Measurements from ENCODE around the gene KCNJ6.

DNA sequence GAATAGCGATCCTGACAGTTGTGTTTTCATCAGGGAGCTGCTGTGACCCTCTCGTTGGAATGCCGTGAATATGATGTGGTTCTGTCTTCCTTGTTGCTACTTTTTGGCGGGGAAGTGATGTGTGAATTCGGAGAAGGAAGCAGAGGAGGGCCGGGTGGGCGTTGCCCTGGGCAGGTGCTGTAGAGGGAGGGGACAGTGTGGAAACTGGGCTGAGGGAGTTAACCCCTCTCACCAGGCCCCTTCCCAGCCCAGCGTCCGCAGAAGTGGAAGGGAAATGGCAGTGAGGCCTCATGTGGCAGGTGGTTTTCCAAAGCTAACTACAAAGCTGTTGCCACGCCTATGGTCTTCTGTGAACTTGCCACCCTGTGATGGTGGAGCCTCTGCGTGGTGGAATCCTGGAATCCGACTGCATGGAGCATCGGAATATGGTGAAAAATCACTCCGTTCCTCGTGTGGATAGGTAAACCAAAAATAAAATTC, 321.7 kb downstream of the KCNJ6 start:
- TF ChIP-seq, protein P1, sequence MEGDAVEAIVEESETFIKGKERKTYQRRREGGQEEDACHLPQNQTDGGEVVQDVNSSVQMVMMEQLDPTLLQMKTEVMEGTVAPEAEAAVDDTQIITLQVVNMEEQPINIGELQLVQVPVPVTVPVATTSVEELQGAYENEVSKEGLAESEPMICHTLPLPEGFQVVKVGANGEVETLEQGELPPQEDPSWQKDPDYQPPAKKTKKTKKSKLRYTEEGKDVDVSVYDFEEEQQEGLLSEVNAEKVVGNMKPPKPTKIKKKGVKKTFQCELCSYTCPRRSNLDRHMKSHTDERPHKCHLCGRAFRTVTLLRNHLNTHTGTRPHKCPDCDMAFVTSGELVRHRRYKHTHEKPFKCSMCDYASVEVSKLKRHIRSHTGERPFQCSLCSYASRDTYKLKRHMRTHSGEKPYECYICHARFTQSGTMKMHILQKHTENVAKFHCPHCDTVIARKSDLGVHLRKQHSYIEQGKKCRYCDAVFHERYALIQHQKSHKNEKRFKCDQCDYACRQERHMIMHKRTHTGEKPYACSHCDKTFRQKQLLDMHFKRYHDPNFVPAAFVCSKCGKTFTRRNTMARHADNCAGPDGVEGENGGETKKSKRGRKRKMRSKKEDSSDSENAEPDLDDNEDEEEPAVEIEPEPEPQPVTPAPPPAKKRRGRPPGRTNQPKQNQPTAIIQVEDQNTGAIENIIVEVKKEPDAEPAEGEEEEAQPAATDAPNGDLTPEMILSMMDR (IDR thresholded peaks at IDR 0.05; ENCODE audit: low read depth, low read length, missing input control), result no peak
- TF ChIP-seq, protein P2, sequence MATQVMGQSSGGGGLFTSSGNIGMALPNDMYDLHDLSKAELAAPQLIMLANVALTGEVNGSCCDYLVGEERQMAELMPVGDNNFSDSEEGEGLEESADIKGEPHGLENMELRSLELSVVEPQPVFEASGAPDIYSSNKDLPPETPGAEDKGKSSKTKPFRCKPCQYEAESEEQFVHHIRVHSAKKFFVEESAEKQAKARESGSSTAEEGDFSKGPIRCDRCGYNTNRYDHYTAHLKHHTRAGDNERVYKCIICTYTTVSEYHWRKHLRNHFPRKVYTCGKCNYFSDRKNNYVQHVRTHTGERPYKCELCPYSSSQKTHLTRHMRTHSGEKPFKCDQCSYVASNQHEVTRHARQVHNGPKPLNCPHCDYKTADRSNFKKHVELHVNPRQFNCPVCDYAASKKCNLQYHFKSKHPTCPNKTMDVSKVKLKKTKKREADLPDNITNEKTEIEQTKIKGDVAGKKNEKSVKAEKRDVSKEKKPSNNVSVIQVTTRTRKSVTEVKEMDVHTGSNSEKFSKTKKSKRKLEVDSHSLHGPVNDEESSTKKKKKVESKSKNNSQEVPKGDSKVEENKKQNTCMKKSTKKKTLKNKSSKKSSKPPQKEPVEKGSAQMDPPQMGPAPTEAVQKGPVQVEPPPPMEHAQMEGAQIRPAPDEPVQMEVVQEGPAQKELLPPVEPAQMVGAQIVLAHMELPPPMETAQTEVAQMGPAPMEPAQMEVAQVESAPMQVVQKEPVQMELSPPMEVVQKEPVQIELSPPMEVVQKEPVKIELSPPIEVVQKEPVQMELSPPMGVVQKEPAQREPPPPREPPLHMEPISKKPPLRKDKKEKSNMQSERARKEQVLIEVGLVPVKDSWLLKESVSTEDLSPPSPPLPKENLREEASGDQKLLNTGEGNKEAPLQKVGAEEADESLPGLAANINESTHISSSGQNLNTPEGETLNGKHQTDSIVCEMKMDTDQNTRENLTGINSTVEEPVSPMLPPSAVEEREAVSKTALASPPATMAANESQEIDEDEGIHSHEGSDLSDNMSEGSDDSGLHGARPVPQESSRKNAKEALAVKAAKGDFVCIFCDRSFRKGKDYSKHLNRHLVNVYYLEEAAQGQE (IDR thresholded peaks at IDR 0.05), result no peak
- TF ChIP-seq HNF4A (conservative IDR thresholded peaks at IDR 0.05), result no peak
- no peak for TF ChIP-seq SP1 (IDR thresholded peaks at IDR 0.05)
- no peak for TF ChIP-seq EGR1 (IDR thresholded peaks at IDR 0.05; ENCODE audit: low read depth in 2 of 2)

Measured in liver (tissue), 3 donors.